HG02885 (cell line): ENCODE data around the gene POTEB.
"Not testable (repeated sequence)": the region's sequence is repeated elsewhere in the genome, so short reads cannot be mapped to it uniquely, and the experiment has no call there.

ENCODE experiments used
- ATAC-seq: cut with Tn5 transposase; IDR thresholded peaks from one replicate; pipeline ENCODE4 v1.9.1; 2021; ENCODE audit warnings: mild to moderate bottlenecking; ENCODE audit not compliant: unreplicated experiment, poor library complexity

POTEB gene

DNA sequence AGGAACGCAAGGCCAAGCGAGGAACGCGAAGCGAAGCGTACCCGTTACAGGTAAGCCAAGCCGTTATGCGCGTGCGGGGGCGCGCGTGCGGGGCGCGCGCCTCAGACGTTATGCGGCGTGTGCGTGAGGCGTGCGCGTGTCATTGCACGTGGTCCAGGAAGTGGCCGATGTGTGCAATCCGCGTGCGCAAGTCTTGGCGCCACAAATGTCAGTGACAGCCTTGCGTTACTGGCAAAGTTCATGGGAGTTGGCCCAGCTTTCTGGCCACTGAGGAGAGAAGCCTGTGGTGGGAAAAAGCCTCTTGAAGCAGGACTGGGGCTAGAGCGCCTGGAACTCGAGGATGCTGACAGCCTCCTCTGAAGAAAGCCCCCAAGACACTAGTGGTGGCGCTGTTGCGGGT is at the start of gene POTEB:
Gene POTEB (minus strand): TSS at position 101 of the 400 bp plus-strand sequence. CDS start 489 bp downstream, outside the sequence.
- ATAC-seq = not testable (repeated sequence)

DNA sequence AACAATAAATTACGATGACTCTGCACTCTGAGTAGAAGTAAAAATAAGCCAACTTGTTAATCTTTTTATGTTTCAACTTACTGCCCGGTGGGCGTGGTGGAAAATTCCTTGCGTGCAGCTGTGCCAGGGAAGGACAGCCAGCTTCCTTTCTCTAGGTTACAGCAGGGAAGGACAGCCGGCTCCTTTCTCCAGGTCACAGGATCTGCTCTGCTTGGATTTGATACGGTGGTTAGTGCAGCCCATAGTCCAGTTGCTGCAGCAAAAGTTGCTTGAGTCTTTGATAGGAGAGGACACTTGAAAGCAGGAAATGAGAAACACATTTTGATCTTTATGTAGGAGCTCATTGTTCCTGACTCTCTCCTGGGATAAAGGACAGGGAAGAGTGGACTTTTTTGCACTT is 13.4 kb upstream of the POTEB start:
- ATAC-seq = not testable (repeated sequence)

DNA sequence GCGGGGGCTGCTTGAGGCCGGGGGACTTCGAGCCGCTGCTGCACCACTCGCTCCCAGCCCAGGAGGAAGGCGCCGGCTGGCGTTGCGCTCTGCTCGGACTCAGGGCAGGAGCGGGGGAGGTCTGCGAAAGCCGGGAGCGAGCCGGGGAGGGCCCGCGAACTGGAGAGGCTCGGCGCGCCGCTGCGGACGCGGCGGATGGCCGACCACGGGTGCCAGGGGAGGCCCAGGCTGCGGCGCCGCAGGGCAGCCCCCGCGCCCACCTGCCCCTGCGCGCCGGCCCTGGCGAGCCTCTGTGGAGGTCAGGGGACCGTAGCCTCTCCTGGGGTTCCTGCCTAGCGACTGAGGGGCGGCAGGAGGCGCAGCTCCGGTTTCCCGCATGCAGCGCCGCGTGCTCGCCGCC is 12.0 kb upstream of the POTEB start:
- not testable (repeated sequence) for ATAC-seq

DNA sequence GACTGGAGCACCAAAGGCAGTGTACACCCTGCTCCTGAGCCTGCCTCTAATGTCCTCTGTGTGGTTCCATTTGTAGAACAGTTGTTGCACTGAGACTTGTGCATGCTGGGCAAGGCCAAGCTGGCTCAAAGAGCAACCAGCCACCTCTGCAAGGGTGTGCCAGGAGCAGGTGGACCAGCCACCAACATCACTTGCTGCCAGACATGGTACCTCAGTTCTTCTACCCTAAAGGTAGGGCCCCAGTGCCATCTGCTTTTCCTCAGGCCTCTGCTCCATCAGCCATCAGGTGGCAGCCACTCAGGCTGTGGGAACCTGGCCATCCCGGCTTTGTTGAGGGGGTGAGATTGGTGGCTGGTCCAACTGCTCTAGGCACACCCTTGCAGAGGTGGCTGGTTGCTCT is 38.7 kb downstream of the POTEB start:
- not testable (repeated sequence) for ATAC-seq
